ENCODE data around the gene TMEM63C. TPM values are rescaled to one million over a fixed set of nuclear protein-coding genes. Genes with fewer than 3 reads are reported as not detected.

TMEM63C gene
- total RNA-seq = 10 to 100 TPM; 20.1 to 60.2 (median 33.9) TPM

GRCh38 chr14:77181603-77182437 is at the start of gene TMEM63C:
TMEM63C (plus strand) TSS chr14:77181798; CDS start chr14:77218814, 37,016 bp downstream.
- in situ Hi-C loops (cut with MboI; ENCODE audit: low pct_ligation_motif_present in 1 of 4, low pct_unique_long_range_greater_than_20kb in 1 of 4, low sequenced_read_pairs in 3 of 4) = no loop called here
- TF ChIP-seq POLR2AphosphoS5 (IDR thresholded peaks at IDR 0.05) (peak in 2 of 3 donors; percentile 63 to 81), POLR2A (IDR thresholded peaks at IDR 0.05) (peak; percentile 78), EP300 (IDR thresholded peaks at IDR 0.05; ENCODE audit: low read depth) (no peak)

GRCh38 chr14:77131871-77132486 is 49.6 kb upstream of the TMEM63C start:
- Histone ChIP-seq H3K27me3 (peaks cover 42% of the 10 kb centered on the region), H3K36me3 (no peaks in the 10 kb centered on the region), H3K4me3 (no peak overlapping the region), H3K27ac (no peak overlapping the region), H3K4me1 (no peaks in the 10 kb centered on the region), H3K9me3 (no peaks in the 10 kb centered on the region)
- in situ Hi-C loops (cut with MboI; ENCODE audit: low pct_ligation_motif_present in 1 of 4, low pct_unique_long_range_greater_than_20kb in 1 of 4, low sequenced_read_pairs in 3 of 4) (loop anchor here in 1 of 4 donors (25.0 kb wide), 1 partner anchor 180 kb away; the partner anchor contains the start of genes GSTZ1 and POMT2), intact Hi-C loops (cut with DNase I; ENCODE audit: low total_unique reads) (no loop called here)
- DNase-seq = no peak
- WGBS, 2 donors (ENCODE audit: low coverage in 1 of 2) = 95% methylated on average over 5 of the region's 5 CpGs; no CpG with 5 or more reads in 1 of the 2 donors
- TF ChIP-seq EP300 (IDR thresholded peaks at IDR 0.05; ENCODE audit: low read depth) = no peak
- TF ChIP-seq POLR2A (IDR thresholded peaks at IDR 0.05) = no peak
- TF ChIP-seq POLR2AphosphoS5 (IDR thresholded peaks at IDR 0.05) = no peak
- no peak for TF ChIP-seq CTCF (IDR thresholded peaks at IDR 0.05)

More at GRCh38 chr14:77181603-77182437, at the start of gene TMEM63C:
- 5% methylated on average over 26 of the region's 46 CpGs; no CpG with 5 or more reads in 1 of the 2 donors for WGBS, 2 donors (ENCODE audit: low coverage in 1 of 2)
- peak within 1 kb of the TSS; percentile 42 to 52 (median 48) for H3K4me3 ChIP-seq
- H3K27ac ChIP-seq = peak within 1 kb of the TSS; percentile 25 to 37 (median 30)
- no peaks in the 10 kb centered on the region for H3K36me3 ChIP-seq
- intact Hi-C loops (cut with DNase I; ENCODE audit: low total_unique reads) = loop anchor here (1.0 kb wide), 1 partner anchor 47 kb away; no protein-coding TSS in a partner anchor
- peaks cover 8 to 47% (median 31%) of the 10 kb centered on the region in 4 donors for H3K4me1 ChIP-seq
- H3K27me3 ChIP-seq = peaks cover 28% of the 10 kb centered on the region
- peak; percentile 85 for DNase-seq
- H3K9me3 ChIP-seq = no peaks in the 10 kb centered on the region

GRCh38 chr14:77133720-77134338 is 47.8 kb upstream of the TMEM63C start:
- peaks cover 57% of the 10 kb centered on the region for H3K27me3 ChIP-seq
- WGBS, 2 donors (ENCODE audit: low coverage in 1 of 2) = 11 to 28% methylated on average over 3 to 22 of the region's 22 CpGs
- peak; percentile 50 for DNase-seq
- intact Hi-C loops (cut with DNase I; ENCODE audit: low total_unique reads) (no loop called here), in situ Hi-C loops (cut with MboI; ENCODE audit: low pct_ligation_motif_present in 1 of 4, low pct_unique_long_range_greater_than_20kb in 1 of 4, low sequenced_read_pairs in 3 of 4) (loop anchor here in 1 of 4 donors (25.0 kb wide), 1 partner anchor 178 kb away; the partner anchor contains the start of genes GSTZ1 and POMT2)
- H3K27ac ChIP-seq = no peak overlapping the region
- H3K9me3 ChIP-seq = no peaks in the 10 kb centered on the region
- no peaks in the 10 kb centered on the region for H3K36me3 ChIP-seq
- H3K4me1 ChIP-seq = no peaks in the 10 kb centered on the region
- H3K4me3 ChIP-seq = no peak overlapping the region
- TF ChIP-seq EP300 (IDR thresholded peaks at IDR 0.05; ENCODE audit: low read depth) (no peak), POLR2AphosphoS5 (IDR thresholded peaks at IDR 0.05) (no peak), POLR2A (IDR thresholded peaks at IDR 0.05) (no peak), CTCF (IDR thresholded peaks at IDR 0.05) (no peak)

- peaks cover 0 to 26% (median 20%) of the 10 kb centered on the region in 4 donors for H3K4me1 ChIP-seq
- intact Hi-C loops (cut with DNase I; ENCODE audit: low total_unique reads) = no loop called here
- 83 to 93% methylated on average over 2 to 15 of the region's 15 CpGs for WGBS, 2 donors (ENCODE audit: low coverage in 1 of 2)
- in situ Hi-C loops (cut with MboI; ENCODE audit: low pct_ligation_motif_present in 1 of 4, low pct_unique_long_range_greater_than_20kb in 1 of 4, low sequenced_read_pairs in 3 of 4) = loop anchor here in 1 of 4 donors (25.0 kb wide), 1 partner anchor 173 kb away; the partner anchor contains the start of genes GSTZ1 and POMT2
- H3K9me3 ChIP-seq = no peaks in the 10 kb centered on the region
- H3K27me3 ChIP-seq = peaks cover 98% of the 10 kb centered on the region
- DNase-seq = no peak
- no peak overlapping the region for H3K27ac ChIP-seq
- TF ChIP-seq EP300 (IDR thresholded peaks at IDR 0.05; ENCODE audit: low read depth) (no peak), CTCF (IDR thresholded peaks at IDR 0.05) (no peak), POLR2A (IDR thresholded peaks at IDR 0.05) (no peak), POLR2AphosphoS5 (IDR thresholded peaks at IDR 0.05) (no peak)
- H3K4me3 ChIP-seq = no peak overlapping the region
- H3K36me3 ChIP-seq = no peaks in the 10 kb centered on the region
Measured at GRCh38 chr14:77139022-77139421, 42.6 kb upstream of the TMEM63C start.
